Measurements from ENCODE around the gene ATP8B3.

- TF ChIP-seq ZNF569 (CRISPR knock-in tag; IDR thresholded peaks at IDR 0.05; ENCODE audit: borderline replicate concordance) (no peak), ZNF318 (CRISPR knock-in tag; IDR thresholded peaks at IDR 0.05) (no peak), RBM22 (optimal IDR thresholded peaks at IDR 0.05; ENCODE audit: low read length) (no peak), ADNP (CRISPR knock-in tag; IDR thresholded peaks at IDR 0.05) (no peak), MYNN (CRISPR knock-in tag; IDR thresholded peaks at IDR 0.05; ENCODE audit: low read depth) (no peak), MED1 (CRISPR knock-in tag; IDR thresholded peaks at IDR 0.05) (no peak; the same call in 1 of the 2 replicates), KLF16 (CRISPR knock-in tag; IDR thresholded peaks at IDR 0.05) (peak in 1 of 2 experiments; percentile 45; a peak in 1 of 4 replicates), POLR2AphosphoS5 (IDR thresholded peaks at IDR 0.05; ENCODE audit: low read depth, low read length) (peak; percentile 68), EP300 (IDR thresholded peaks at IDR 0.05; ENCODE audit: low read depth in 2 of 2, low read length in 2 of 2) (no peak), EP300 (CRISPR knock-in tag; IDR thresholded peaks at IDR 0.05; ENCODE audit: borderline replicate concordance) (no peak; the same call in 1 of the 2 replicates), ZNF552 (CRISPR knock-in tag; IDR thresholded peaks at IDR 0.05; ENCODE audit: borderline replicate concordance) (no peak), TEAD2 (CRISPR knock-in tag; IDR thresholded peaks at IDR 0.05) (no peak), MAFK (conservative IDR thresholded peaks at IDR 0.05 in 1 of 2, IDR thresholded peaks at IDR 0.05 in 1 of 2; ENCODE audit: low read length in 2 of 2) (no peak)
Measured at GRCh38 chr19:1812426-1813191, 533 bp upstream of the ATP8B3 start.
